H1 (cell line): ENCODE measurements around the gene HMGN3. TPM values are rescaled to one million over a fixed set of nuclear protein-coding genes. Genes with fewer than 3 reads are reported as not detected.

Source experiments
- CTCF ChIA-PET: fragments of 300-600 bp; sonication (Branson Sonifier 250); formaldehyde crosslinking; loops from one replicate; lab custom pipeline; 2021; ENCODE audit not compliant: partially characterized antibody; lab: Charles Lee
- POLR2A ChIA-PET: fragments of 300-600 bp; sonication (Branson Sonifier 250); formaldehyde crosslinking; loops from one replicate; lab custom pipeline; 2021; ENCODE audit warnings: inconsistent platforms; ENCODE audit not compliant: partially characterized antibody; lab: Charles Lee
- DNase-seq, 2 experiments: peaks; one replicate each; pipeline versions ENCODE4 v3.0.0 to v3.0.0-alpha.2; 2010 to 2022; ENCODE audit warnings: low spot score in 2 of 2, low read depth in 1 of 2, mixed read lengths in 1 of 2
- FAIRE-seq: peaks from 2 replicates; lab custom pipeline; 2011; peaks lifted over from hg19 to GRCh38; lab: Jason Lieb, UNC
- H2AFZ ChIP-seq: 2 replicates; pipeline ENCODE4 v1.8.1; 2012; ENCODE audit warnings: low read length, inconsistent platforms
- H2AK5ac ChIP-seq: 2 replicates; pipeline ENCODE4 v1.6.1; 2013; ENCODE audit warnings: low read depth, low read length
- H2BK120ac ChIP-seq: replicated peaks from 2 replicates; pipeline ENCODE3; 2013; ENCODE audit warnings: low read depth, low read length, inconsistent platforms
- H2BK12ac ChIP-seq: 2 replicates; pipeline ENCODE4 v1.6.1; 2013; ENCODE audit warnings: low read depth, low read length
- H2BK15ac ChIP-seq: 2 replicates; pipeline ENCODE4 v1.6.1; 2013; ENCODE audit warnings: low read length
- H2BK20ac ChIP-seq: 2 replicates; pipeline ENCODE4 v1.6.1; 2013; ENCODE audit warnings: low read length
- H2BK5ac ChIP-seq: 2 replicates; pipeline ENCODE4 v1.6.1; 2013; ENCODE audit warnings: low read depth, low read length
- H3K14ac ChIP-seq: 2 replicates; pipeline ENCODE4 v1.6.1; 2013; ENCODE audit warnings: inconsistent platforms; ENCODE audit not compliant: insufficient read length
- H3K18ac ChIP-seq: 2 replicates; pipeline ENCODE4 v1.6.1; 2013; ENCODE audit warnings: low read length; ENCODE audit errors: extremely low read depth
- H3K23ac ChIP-seq: 2 replicates; pipeline ENCODE4 v1.6.1; 2013; ENCODE audit warnings: inconsistent platforms; ENCODE audit not compliant: insufficient read length
- H3K23me2 ChIP-seq: 2 replicates; pipeline ENCODE4 v1.6.1; 2013; ENCODE audit warnings: low read depth, low read length
- H3K27ac ChIP-seq: 2 replicates; pipeline ENCODE4 v1.6.1; 2011; ENCODE audit warnings: low read depth, low read length, inconsistent platforms
- H3K27me3 ChIP-seq, 4 experiments: replicated peaks in 1 of 4; 1 replicate in 1 of 4; 2 replicates in 3 of 4; pipeline versions ENCODE4 v1.6.1 to v1.8.1; 2011 to 2013; ENCODE audit warnings: low read length in 3 of 4, mild to moderate bottlenecking in 3 of 4, inconsistent platforms in 2 of 4, mixed read lengths in 2 of 4, moderate library complexity in 1 of 4; ENCODE audit not compliant: control insufficient read depth in 3 of 4, insufficient read depth in 3 of 4; ENCODE audit errors: extremely low read depth in 1 of 4
- H3K36me3 ChIP-seq, 4 experiments: 2 replicates each; pipeline versions ENCODE4 v1.6.1 to v1.8.1; 2011 to 2013; ENCODE audit warnings: mild to moderate bottlenecking in 4 of 4, low read length in 3 of 4, moderate library complexity in 2 of 4, control low read depth in 1 of 4, inconsistent platforms in 1 of 4; ENCODE audit not compliant: insufficient read depth in 4 of 4, control insufficient read depth in 2 of 4
- H3K4ac ChIP-seq: replicated peaks from 2 replicates; pipeline ENCODE3; 2013; ENCODE audit warnings: low read length, low read depth, mixed read lengths, inconsistent platforms; ENCODE audit not compliant: insufficient read length
- H3K4me1 ChIP-seq, 4 experiments: replicated peaks in 1 of 4; 1 replicate in 1 of 4; 2 replicates in 3 of 4; pipeline versions ENCODE4 v1.6.1 to v1.8.1; 2011 to 2013; ENCODE audit warnings: low read length in 3 of 4, inconsistent platforms in 2 of 4, mixed read lengths in 1 of 4; ENCODE audit not compliant: insufficient read depth in 4 of 4, control insufficient read depth in 3 of 4
- H3K4me2 ChIP-seq, 2 experiments: 2 replicates each; pipeline versions ENCODE4 v1.6.1 to v1.8.1; 2011 to 2013; ENCODE audit warnings: low read depth in 2 of 2, low read length in 2 of 2, control low read depth in 1 of 2, inconsistent platforms in 1 of 2, mild to moderate bottlenecking in 1 of 2; ENCODE audit not compliant: insufficient read depth in 1 of 2
- H3K4me3 ChIP-seq, 4 experiments: fragments of 200-600, 300-600 bp in 1 of 4; sonication (generic), shearing (Covaris generic), sonication (Bioruptor Twin) in 1 of 4; 2 replicates each; pipeline versions ENCODE4 v1.5.1 to v1.8.1; 2011 to 2016; ENCODE audit warnings: low read length in 4 of 4, low read depth in 3 of 4, control low read depth in 2 of 4, inconsistent platforms in 2 of 4, mild to moderate bottlenecking in 2 of 4, mixed read lengths in 1 of 4, moderate library complexity in 1 of 4; ENCODE audit not compliant: insufficient read depth in 2 of 4; ENCODE audit errors: extremely low read depth in 1 of 4
- H3K56ac ChIP-seq: replicated peaks from 2 replicates; pipeline ENCODE3; 2013; ENCODE audit warnings: low read depth, mild to moderate bottlenecking, mixed read lengths, low read length, inconsistent platforms; ENCODE audit not compliant: insufficient read length
- H3K79me1 ChIP-seq: 2 replicates; pipeline ENCODE4 v1.6.1; 2013; ENCODE audit warnings: low read depth, low read length, control low read depth
- H3K79me2 ChIP-seq, 2 experiments: 2 replicates each; pipeline versions ENCODE4 v1.6.1 to v1.8.1; 2012 to 2013; ENCODE audit warnings: low read length in 2 of 2, mild to moderate bottlenecking in 2 of 2, inconsistent platforms in 1 of 2; ENCODE audit not compliant: insufficient read depth in 2 of 2, control insufficient read depth in 1 of 2
- H3K9ac ChIP-seq, 4 experiments: replicated peaks in 1 of 4; 1 replicate in 1 of 4; 2 replicates in 3 of 4; pipeline versions ENCODE4 v1.6.1 to v1.8.1; 2011 to 2013; ENCODE audit warnings: low read depth in 3 of 4, low read length in 3 of 4, control low read depth in 2 of 4, mild to moderate bottlenecking in 2 of 4, moderate library complexity in 2 of 4, inconsistent platforms in 1 of 4; ENCODE audit errors: extremely low read depth in 1 of 4
- H3K9me3 ChIP-seq, 2 experiments: 2 replicates each; pipeline versions ENCODE4 v1.6.1 to v1.8.1; 2012 to 2013; ENCODE audit warnings: mild to moderate bottlenecking in 2 of 2, moderate library complexity in 2 of 2, control low read depth in 1 of 2, inconsistent platforms in 1 of 2, low read depth in 1 of 2, low read length in 1 of 2, mixed read lengths in 1 of 2; ENCODE audit not compliant: insufficient read depth in 2 of 2
- H4K20me1 ChIP-seq, 2 experiments: replicated peaks in 1 of 2; 2 replicates each; pipeline versions ENCODE3 to v1.8.1; 2011 to 2013; ENCODE audit warnings: inconsistent platforms in 2 of 2, low read length in 2 of 2, mild to moderate bottlenecking in 1 of 2; ENCODE audit not compliant: insufficient read depth in 2 of 2, control insufficient read depth in 1 of 2
- H4K5ac ChIP-seq: 2 replicates; pipeline ENCODE4 v1.6.1; 2013; ENCODE audit warnings: low read length, low read depth, mixed read lengths, inconsistent platforms; ENCODE audit not compliant: insufficient read length
- H4K8ac ChIP-seq: 2 replicates; pipeline ENCODE4 v1.8.0; 2013; ENCODE audit warnings: mild to moderate bottlenecking, moderate library complexity, low read length, inconsistent platforms; ENCODE audit not compliant: insufficient read depth; ENCODE audit errors: extremely low read depth
- H4K91ac ChIP-seq: replicated peaks from 2 replicates; pipeline ENCODE3; 2013; ENCODE audit warnings: low read length, mixed read lengths, inconsistent platforms; ENCODE audit not compliant: insufficient read length
- GTF2F1 ChIP-seq: IDR thresholded peaks from 2 replicates; pipeline ENCODE4 v1.6.1; 2012; ENCODE audit warnings: low read depth, low read length, improper control_type of control experiment, borderline replicate concordance
- NANOG ChIP-seq: IDR thresholded peaks from 2 replicates; pipeline ENCODE4 v1.6.1; 2011; ENCODE audit warnings: low read length, low read depth, mild to moderate bottlenecking, inconsistent platforms; ENCODE audit not compliant: insufficient read depth, poor library complexity, severe bottlenecking
- WGBS, 2 experiments: shearing (Covaris generic) in 1 of 2; methylation state at CpG; one replicate each; pipeline versions ENCODE4 v1.1.6 to v1.1.7; 2013 to 2015; ENCODE audit warnings: low lambda C conversion rate in 2 of 2, mixed read lengths in 2 of 2, inconsistent platforms in 1 of 2, low coverage in 1 of 2, missing lambda C conversion rate in 1 of 2; ENCODE audit not compliant: insufficient replicate concordance in 2 of 2, insufficient coverage in 1 of 2, insufficient read length in 1 of 2; ENCODE audit errors: extremely low coverage in 1 of 2, missing lambda C conversion rate in 1 of 2; 5-methylcytosine and 5-hydroxymethylcytosine counted together
- polyA plus RNA-seq, 7 experiments: library from polyadenylated mRNA; depleted of rRNA in 3 of 7; stranded (reverse) in 5 of 7; unstranded in 2 of 7; fragments of >200 nt in 5 of 7; fragments of 200-250 nt in 2 of 7; gene quantifications; 1 replicate in 5 of 7; 2 replicates in 1 of 7; 4 replicates in 1 of 7; pipeline versions ENCODE4 v1.2.1 to v1.2.3, GENCODE V29; 2011 to 2013; ENCODE audit warnings: missing spikeins in 2 of 7, mixed read lengths in 2 of 7
- total RNA-seq: library from RNA; stranded (reverse); fragmentation: NEBNext Ultra II Directional; extraction: Animal tissue kit (Norgen Biotek cat#: 25700); gene quantifications from 2 replicates; pipeline ENCODE4 v1.2.1, GENCODE V29; 2021

The HMGN3 gene
- total and polyA plus RNA-seq, 2 of the 8 experiments (the other 6 are each of a cell fraction or from before 2014, with no cell fraction given), result 84.4 to 167 TPM

DNA sequence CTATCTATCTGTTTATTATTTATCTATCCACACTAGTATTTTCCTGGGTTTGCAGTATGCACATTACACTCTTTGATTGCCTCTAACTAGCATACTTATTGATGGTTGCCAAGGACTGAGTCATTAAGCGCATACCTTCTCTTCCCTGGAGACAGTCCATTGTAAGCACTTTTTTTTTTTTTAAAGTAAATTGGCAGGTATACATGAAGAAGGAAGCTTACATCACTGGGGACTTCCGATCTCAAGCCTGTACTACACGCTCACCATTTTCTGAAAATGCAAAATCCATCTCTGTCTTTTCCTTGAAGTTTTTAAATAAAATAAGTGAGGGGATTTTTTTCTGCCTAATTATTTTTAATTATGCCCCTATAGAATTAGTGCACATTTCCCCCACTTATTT lies 63.5 kb downstream of the HMGN3 start:
- Histone ChIP-seq H3K56ac (no peak overlapping the region), H2BK20ac (no peak overlapping the region), H3K23ac (no peak overlapping the region), H2AK5ac (no peak overlapping the region), H3K18ac (no peak overlapping the region), H3K4ac (no peak overlapping the region), H3K27ac (no peak overlapping the region), H3K36me3 (no peaks in the 10 kb centered on the region), H3K23me2 (no peaks in the 10 kb centered on the region), H4K8ac (no peak overlapping the region), H4K20me1 (no peaks in the 10 kb centered on the region), H2BK15ac (no peak overlapping the region), H3K27me3 (no peaks in the 10 kb centered on the region), H3K14ac (no peak overlapping the region), H3K9ac (no peak overlapping the region), H3K4me1 (no peaks in the 10 kb centered on the region), H4K5ac (no peak overlapping the region), H2BK5ac (no peak overlapping the region), H2AFZ (no peak overlapping the region), H3K79me2 (no peaks in the 10 kb centered on the region), H3K79me1 (no peaks in the 10 kb centered on the region), H2BK12ac (no peak overlapping the region), H3K4me3 (no peak overlapping the region), H3K9me3 (no peaks in the 10 kb centered on the region; a peak in 1 of 4 replicates), H2BK120ac (no peak overlapping the region), H3K4me2 (no peak overlapping the region), H4K91ac (no peak overlapping the region)
- TF ChIP-seq NANOG (no peak), GTF2F1 (no peak)
- FAIRE-seq, result no peak
- no peak for DNase-seq
- ChIA-PET POLR2A (no interaction called here), CTCF (no interaction called here)
- 92% methylated on average over 3 of the region's 3 CpGs; no CpG with 5 or more reads in 1 of the 2 experiments for WGBS, 2 experiments
